Kidney glomerular epithelial cell (primary cell): Measurements from ENCODE around the gene CD8B.

ENCODE experiments used
- DNase-seq: peaks from one replicate; lab custom pipeline; 2025; lab: John Stamatoyannopoulos, UW

Gene CD8B

DNA sequence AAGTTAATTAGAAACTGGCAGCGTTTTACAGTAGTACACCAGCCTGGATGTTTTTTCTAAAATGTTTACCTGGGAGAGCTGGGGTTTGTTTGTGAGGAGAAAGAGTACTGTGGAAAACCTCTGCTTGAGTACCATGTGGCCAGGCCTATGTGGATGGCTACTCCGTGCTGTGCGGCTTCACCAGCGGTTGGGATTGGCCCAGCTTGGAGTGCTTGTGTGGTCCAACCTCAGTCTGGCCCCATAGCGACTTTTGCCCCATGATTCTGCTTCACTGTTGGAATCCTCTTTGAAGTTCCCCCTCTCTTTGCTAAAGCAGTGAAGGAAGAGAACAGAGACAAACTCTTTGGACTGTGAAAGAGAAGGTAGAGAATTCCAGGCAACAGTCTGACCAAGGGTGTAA lies 86.8 kb downstream of the CD8B start:
- no peak for DNase-seq

- no peak for DNase-seq
These were observed 89.1 kb downstream of the CD8B start for GRCh38 chr2:86772611-86773010.

- DNase-seq, result no peak
These were observed 90.8 kb downstream of the CD8B start for GRCh38 chr2:86770816-86771301.

GRCh38 chr2:86769838-86770237 lies 91.8 kb downstream of the CD8B start:
- DNase-seq, result no peak

DNA sequence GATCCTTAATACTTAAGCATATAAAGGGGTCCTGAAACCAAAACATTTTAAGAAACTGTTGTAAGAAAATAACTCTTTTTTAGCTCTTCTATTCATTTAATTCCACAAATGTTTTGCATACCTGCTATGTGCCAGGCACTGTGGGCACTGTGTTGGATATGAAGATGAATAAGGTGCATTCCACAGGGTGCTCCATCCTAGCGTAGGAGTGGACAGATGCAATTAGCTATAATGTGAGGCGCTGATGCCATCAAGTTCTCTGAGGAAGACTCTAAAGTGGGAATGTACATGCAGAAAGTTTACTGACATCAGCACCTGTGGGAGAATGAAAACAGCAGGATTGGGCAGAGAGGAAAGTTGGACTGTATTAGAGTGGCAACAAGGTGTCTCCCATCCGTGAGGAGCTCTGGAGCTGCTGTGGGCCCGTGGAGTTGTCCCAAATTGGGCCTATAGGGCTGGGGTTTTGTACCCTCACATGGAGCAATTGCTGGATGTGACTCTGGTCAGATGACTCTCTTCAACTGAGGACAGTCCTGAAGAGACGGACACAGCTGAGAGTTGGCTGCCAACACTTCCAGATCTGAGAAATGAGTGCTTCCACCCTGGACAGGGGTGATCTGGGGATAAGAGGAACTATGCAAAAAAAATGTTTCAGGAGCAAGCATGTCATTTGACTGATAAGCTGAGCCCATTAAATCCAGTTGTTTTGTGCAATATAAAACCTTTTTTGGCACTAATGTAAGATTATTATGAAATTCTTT lies 93.3 kb downstream of the CD8B start:
- DNase-seq, result no peak
